ENCODE results near the gene NCOR2.

NCOR2 gene

DNA sequence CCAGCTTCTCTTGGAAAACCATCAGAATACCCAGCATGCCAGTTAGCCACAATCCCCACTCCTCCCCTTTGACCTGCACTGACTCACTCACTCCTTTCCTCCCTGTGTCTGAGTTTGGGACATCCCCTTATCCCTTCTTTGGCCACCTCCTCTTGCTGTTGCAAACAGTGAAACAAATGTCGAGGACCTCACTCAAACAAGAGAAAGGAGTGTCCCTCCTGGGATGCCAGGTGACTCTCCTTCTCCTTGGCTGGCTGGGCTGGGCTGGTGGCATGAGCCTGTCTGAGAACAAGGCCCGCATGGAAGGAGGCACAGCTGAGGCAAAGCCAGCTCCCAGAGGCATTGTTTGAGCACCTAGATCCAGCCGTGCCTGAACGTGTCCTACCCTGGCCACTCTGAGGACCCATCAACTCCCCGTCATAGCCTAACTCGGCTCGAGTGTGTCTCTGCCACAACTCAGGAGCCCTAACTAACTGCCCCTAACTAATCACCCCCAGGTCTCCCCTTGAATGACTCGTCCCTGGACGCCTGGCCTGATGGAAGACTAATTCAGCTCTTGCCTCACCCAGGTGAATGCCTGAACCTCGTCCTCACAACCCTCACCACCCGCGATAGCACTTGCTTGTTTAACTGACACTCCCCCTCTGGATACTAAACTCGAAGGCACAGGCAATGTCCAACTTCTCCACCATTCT is 43.0 kb downstream of the NCOR2 start:
- DNase-seq: no peak

- DNase-seq: peak; percentile 98
Observed at GRCh38 chr12:124523071-124523470, 44.3 kb downstream of the NCOR2 start.

DNA sequence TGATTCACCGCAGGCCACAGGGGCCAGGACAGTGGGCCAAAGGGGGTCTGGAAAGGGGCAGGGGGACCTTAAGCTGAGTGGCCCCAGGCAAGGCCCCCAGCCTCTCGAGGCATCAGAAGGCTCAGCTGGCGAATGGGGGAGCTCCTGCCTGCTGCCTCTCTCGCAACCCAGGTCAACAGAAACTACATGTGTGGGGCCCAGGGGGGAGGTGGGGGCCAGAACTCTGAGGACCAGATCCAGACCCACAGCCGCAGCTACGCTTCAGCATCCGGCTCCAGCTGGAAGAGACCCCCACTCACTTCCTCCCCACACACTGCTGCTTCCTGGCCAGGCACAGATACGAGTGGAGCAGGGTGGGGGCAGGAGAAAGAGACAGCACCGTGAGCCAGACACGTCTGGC is 46.5 kb downstream of the NCOR2 start:
- DNase-seq: no peak

DNA sequence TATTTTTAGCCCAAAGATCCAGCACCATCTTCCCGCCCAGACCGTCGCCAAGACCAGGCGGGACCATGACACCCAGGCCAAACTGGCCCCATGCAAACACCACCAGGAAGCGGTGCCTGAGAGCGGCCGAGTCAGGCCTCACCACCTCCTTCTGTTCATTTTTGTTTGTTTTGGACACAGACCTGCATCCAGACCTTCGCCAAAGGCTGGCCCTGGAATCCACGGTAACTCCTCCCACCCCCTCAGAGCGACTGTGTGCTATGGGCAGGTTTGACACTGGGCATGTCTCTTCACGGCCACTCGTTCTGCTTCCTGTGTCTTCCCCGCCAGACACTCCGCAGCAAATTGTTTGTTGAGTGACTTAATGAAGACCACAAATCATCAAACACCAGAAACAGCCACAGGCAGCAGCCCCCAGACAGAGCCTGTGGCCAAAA is 47.1 kb downstream of the NCOR2 start:
- no peak for DNase-seq

DNA sequence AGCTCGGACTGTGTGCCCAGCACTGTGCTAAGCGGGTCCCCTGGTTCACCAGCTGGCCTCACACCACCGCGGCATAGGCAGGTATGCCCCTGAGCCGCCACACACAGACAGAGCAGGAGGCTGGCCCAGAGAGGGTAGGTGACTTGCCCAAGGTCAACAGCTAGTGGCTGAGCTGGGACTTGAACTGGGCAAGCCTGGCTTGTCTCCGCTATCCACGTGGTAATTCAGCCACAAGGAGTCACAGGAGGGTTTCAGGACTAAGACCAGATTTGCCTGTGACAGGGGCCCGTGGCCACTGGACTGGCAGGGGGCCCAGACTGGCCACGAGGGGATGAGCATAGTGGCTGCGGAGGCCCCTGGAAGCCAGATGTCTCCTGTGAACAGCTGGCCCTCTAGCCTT is 47.7 kb downstream of the NCOR2 start:
- DNase-seq: no peak

- peak; percentile 98 for DNase-seq
Observed at GRCh38 chr12:124518051-124518932, 49.1 kb downstream of the NCOR2 start.
